ENCODE data around the gene POT1.
A peak's percentile ranks its signal among the peaks of the same experiment; 100 is the strongest.

POT1 gene

DNA sequence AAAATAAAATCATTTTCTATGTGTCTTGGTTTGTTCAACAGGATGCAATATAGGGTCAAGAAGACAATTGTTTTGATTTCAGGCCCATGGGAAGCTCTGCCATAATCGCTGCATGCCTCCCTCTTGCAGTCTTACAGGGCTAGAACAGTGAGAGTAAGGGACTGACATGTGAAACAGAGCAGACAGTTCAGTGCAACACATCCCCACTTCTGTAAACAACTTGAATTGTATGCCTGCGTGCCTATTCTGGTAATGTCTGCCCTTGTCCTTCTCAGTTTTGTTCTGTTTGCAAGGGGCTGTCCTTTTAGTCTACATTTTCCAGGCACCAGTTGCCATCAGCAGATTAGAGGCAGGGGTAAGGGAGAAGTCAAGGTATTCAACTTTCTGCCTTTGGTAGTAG lies 129.2 kb downstream of the POT1 start:
- DNase-seq = no peak

DNA sequence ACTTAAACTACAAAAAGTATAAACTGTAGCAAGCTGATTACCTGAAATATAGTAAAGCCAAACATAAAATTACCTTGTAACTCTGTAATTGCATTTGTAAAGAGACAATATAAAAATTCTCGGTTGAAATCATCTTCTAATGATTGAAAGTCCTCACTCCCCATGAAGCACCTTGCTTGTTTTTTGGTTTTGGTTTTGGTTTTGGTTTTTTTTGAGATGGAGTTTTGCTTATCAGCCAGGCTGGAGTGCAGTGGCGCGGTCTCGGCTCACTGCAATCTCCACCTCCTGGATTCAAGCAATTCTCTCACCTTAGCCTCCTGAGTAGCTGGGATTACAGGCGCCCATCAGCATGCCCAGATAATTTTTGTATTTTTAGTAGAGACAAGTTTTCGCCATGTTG lies 130.2 kb downstream of the POT1 start:
- DNase-seq = no peak

DNA sequence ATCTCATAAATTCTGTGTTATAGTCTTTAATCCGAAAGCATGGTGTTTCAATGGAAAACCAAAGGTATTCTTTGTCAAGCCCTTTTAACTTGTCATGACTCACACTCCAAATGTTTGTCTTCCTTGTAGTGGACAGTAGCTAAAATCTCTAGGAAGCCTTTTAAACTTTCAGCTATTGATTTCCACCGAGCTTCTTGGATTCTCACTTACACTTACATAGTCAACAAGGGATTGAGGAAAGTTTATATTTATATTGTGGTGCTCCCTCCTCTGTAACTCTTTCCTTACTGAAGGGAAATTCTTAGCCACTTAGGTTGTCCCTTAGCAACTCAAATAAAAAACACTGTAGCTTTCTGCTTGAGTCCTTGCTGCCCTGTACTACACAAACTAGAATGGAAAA lies 132.9 kb downstream of the POT1 start:
- no peak for DNase-seq

DNA sequence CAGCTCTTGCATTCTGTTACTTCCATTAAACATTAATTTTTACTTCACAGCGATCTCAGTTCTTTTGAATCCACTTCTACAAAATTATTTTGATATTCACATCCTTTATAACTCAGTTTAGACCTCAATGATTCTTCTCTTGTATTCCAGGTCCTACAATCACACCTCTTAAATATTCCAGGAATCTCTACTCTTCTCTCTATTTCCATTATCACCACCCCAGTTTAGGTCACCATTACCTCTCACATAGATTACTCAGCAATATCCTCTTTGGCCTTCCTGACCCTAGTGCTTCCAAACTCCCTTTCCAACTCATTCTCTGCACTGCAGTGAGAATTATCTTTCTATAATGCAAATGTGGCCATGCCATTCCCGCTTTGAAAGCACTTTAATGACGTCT lies 136.9 kb downstream of the POT1 start:
- no peak for DNase-seq

DNA sequence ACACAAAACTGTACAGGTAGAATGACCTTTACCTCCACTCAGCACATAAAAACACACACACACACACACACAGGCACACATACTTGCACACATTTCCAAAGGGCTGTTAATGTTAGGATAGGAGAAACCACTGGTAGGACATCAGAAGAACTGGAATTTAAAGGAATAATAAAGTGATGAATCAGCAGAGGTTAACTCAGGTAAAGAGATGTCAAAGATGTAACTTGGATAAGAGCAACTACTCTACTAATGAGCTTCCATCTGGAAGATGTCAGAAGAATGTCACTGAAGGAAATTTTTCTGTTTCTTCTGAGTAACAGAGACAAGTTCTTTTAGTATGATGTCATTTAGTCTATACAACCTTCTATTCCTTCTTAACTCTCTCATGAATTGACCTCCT lies 137.6 kb downstream of the POT1 start:
- DNase-seq = no peak

DNA sequence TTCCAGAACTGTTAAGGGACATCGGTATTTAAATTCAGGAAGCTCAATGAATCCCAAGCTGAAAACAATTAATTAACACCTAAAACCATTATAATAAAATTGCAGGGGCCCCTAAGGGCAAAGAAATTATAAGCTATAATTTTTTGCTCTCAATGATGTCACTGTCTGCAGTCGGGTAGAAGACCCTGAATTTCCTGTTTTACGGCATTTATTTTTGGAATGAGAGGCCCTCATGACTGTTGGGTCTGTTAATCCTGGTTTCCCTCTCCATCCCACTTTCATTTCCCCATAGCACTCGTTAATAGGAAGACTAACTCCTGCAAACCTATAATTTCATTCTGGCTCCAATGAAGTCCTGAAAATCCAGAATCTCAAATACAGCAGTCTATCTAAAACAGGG lies 138.2 kb downstream of the POT1 start:
- no peak for DNase-seq

DNA sequence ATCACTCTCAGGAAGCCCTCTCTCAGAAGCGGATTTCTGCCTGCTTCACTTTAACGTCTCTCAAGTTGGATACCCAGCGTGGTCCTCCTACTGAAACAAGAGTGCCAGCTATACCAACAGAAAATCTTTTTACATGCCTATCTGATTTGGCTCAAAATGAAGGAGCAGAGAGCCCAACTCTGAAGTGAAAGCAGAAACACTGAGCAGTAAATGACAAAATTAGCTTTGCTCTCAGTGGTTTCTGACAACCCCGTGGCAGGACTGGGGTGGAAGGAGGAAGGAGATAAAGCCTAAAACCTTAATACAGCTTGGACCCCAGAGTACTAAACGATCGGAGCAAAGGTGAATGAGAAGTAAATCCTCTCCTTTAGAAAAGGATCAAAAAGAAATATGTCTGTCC lies 139.0 kb downstream of the POT1 start:
- no peak for DNase-seq

DNA sequence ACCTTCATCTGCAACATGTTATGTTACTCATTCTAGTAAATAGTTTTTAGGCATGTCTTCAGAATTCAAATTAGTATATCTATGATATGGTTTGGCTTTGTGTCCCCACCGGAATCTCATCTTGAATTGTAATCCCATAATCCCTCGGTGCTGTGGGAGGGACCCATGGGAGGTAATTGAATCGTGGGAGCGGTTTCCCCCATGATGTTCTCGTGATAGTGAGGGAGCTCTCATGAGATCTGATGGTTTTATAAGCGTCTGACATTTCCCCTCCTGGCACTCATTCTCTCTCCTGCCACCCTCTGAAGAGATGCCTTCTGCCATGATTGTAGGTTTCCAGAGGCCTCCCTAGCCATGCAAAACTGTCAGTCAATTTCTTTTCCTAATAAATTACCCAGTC lies 143.6 kb downstream of the POT1 start:
- no peak for DNase-seq

DNA sequence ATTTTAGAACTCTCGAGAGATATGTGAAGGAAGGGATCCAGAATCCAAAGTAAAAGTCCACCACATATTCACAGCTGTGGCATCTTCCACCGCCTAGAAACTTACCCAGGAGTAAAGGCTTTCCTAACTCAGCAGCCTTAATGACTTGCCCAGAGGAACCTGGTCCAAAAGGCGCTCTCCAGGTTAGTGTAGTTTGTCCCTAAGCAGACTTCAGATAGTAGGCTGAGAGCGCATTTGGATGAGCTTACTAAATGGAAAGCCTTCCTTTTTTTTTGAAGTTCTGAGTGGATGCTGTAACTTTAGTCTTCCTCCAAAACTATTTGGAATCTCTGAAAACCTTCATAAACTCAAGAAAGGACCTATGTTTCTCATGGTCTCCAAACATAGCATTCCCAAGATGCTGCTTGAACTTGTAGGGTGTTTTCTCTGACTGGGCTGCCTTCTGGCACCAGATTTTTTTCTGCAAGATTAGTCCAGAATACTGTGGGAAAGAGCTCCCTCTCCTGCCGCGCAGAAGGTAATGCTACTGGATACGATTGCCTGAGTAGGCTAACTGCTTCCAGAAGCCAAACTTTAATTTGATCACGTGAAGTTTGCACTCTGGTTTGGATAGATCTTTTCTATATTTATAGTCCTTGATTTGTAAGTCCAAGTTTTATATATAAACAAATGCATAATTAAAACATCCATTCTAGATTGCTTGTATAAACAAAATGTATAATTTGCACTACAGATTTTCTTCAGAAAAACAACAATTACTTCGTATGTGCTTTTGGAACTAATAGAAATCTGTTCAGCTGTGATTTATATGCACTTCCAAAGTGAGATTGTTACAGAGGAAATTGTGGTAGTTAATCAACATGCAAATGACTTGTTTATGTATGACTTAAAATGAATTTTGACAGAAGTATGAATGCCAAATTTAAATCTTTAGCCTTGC lies 144.5 kb downstream of the POT1 start:
- peak; percentile 54 to 57 for DNase-seq

DNA sequence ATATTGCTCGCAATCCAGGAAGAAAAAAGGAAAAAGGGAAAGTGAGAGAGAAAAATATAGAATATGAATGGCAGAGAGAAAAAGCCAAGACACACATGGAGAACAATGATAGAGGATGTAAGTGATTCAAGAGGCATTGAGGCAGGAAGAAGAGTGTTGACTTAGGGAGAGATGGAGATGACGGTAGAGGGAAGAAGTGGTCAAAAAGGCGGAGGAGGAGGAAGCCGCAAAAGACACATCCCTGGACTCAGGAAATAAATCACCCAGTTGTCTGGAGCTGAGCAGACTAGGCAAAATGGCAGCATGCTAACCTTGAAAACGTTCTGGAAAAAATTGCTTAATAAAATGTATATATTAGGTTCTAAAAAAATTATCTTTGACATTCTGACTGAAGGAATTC lies 146.4 kb downstream of the POT1 start:
- DNase-seq = no peak

DNA sequence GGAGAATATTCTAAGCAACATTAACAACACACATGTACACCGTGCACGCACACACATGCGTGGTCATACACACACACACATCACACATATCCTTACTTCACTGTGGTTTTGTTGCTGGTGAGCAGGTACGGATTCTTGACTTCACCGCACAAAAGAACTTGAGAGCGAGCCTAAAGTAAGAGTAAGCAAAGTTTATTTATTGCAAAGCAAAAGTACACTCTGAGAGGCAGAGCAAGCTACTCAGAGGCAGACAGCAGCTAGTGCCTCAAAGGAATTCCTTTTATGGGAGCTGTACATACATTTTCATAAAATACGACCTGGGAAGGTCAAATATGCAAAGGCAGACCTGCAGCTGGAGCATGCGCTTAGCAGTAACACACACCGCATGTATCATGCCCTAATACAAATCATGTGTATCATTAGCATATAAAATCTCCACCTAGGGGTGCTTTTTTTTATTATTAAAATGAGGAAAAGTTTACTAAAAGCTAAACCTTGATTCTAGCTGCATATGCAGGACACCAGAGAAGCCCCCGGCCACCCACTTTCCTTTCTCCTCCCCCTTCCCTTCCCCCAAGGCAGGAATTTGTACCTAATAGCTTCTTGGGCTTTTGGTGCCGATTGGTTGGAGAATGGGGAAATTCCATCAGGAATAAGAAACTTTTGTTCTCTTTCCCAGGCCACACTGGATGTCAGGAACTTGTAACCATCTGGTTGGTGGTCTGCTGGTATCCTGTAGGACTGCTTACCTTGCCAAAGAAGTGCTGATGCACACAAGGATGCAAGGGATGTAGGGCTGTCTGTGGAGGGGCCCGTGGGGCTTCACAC lies 147.5 kb downstream of the POT1 start:
- no peak for DNase-seq

DNA sequence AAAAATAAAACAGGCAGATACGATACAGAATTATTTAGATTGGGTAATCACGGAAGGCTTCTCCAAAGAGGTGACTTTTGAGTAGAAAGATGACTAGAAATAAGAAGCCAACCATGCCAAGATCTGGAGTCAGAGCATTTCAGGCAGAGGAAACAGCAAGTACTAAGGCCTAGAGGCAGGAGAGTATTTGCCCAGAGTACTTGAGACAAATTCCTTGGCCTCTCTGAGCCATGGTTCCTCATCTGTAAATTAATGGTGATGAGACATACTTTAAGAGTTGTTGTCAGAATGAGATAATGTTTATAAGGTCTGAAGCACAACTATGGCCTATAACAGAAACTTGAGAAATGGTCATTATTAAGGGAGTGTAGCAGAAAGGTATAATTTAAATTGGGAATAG lies 148.2 kb downstream of the POT1 start:
- no peak for DNase-seq

DNA sequence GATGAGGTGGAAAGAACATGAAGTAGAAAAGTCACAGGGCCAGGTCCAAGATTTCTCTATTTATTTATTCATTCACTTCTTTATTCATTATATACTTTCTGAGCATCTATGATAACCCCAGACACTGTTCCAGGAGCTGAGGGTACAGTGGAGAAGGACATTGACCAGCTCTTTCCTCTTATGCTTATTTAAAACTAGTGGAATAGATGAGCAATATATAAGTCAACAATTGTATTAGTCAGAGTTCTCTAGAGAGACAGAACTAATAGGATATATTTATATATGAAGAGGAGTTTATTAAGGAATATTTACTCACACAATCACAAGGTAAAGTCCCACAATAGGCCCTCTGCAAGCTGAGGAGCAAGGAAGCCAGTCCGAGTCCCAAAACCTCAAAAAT lies 149.0 kb downstream of the POT1 start:
- DNase-seq = no peak

DNA sequence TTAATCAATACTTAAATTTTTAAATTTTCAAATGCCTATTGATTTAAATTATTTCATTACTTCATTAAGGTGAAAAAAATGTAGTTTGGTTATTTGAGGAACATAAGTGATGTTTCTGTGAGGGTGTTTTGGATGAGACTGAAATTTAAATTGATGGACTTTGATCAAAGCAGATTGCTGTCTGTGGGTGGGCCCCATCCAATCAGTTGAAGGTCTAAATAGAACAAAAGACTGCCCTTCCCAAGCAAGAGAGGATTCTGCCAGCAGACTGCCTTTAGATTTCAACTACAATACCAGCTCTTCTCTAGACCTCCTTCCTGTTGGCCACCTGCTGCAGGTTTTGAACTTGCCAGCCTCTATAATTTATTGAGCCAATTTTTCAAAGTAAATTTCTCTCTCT lies 149.6 kb downstream of the POT1 start:
- DNase-seq = no peak

DNA sequence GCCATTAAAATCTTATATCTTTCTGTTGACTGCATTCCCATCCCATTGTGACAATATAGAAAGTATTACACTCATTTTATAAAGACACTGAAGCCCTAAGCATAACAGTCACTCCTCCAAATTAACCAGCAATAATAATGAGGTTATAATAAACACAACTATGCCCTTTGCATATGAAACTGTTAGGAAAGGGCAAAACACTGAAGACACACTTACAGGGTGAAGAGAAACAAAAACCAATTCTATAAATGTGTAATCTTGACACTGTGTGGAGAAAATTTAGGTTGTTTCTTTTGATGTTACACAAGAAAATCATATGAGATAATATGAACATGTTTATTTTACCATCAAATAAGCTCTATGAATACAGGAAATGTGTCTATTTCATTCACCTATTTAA lies 150.0 kb downstream of the POT1 start:
- DNase-seq = no peak

DNA sequence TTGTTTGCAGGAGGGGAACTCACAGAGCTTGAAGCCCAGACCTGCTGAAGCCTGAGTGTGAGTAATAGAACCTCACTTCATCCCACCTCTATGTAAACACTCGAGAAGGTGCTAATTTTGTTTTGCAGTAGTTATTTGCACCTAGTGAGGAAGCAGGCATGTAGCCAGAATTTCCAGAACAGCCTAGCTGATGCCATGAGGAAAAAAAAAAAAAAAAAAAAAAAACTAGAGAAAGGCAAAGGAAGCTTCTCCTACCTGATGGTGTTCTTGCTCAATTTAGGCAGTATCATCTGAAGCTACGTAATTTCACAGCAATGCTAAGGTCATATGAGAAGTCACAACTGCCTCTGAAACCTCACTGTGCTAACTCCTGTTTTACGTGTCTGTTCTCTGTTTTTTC lies 150.4 kb downstream of the POT1 start:
- peak; percentile 59 to 90 for DNase-seq

DNA sequence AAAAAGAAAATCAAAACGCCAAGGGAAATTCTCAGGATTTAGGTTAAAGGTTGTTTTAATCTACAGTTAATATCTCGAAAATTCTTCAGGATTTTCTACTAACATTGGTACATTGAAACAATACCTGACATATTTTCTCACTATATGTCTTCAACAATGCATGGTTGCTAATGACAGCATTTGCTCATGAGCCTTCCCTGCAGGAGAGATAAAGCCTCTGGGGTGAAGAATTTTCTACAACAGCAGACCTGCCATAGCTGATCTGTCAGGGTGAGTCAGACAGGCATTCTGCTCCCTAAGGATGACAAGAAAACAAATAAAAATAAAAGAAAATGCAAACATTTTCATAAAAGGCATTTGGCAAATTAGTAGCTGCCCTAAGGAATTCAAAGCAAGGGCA lies 152.4 kb downstream of the POT1 start:
- no peak for DNase-seq

DNA sequence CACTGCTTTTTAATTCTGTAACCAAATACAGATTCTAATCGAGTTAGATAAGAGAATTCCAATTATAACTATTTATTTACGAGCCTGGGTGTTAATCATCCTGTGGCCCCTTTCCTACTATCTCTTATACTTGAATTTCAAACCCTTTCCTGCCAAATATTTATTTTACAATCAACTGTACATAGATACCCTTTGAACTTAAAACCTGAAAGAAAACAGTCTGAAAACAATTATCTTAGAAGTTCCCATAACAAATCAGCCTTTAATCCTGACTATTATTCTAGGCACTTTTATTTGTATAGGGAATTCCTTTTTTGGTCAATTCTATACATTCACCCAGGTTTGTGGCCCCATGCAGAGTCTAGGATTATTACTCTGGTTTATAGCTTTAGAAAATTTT lies 153.5 kb downstream of the POT1 start:
- no peak for DNase-seq

DNA sequence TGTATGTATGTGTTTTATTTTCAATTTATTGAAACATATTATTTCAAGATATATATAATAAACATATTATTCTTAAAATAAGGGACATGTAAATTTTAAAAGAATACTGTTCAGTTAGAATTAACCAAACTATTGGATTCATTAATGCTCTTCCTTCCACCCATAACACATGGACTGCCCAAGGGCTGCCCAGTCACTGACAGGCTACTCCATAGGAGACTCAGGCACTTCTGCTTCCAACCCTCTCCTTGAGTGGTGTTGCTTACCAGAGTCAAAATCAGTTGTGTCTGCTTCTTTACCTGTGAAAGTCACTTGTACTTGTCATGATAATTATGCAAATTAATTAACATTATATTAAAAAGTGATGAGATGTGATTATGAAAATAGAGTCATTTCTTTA lies 154.2 kb downstream of the POT1 start:
- no peak for DNase-seq

DNA sequence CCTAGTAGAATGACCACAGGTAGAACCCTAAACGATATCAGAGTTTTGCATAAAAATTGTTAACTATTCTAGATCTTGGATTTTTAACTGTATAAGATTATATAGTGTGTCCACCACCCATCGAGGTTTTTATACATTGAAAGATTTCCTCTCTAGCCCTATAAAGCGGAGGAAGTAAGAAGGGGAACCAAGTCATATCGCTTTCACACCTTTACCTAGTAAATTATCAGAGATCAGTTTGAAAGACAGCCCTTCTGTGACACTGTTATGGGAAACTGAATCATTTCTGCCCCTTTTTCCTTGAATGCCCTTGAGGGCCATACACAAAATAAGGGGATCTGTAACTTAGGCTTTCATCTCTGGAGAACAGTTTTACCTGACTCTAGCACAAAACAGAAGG lies 155.7 kb downstream of the POT1 start:
- no peak for DNase-seq

DNA sequence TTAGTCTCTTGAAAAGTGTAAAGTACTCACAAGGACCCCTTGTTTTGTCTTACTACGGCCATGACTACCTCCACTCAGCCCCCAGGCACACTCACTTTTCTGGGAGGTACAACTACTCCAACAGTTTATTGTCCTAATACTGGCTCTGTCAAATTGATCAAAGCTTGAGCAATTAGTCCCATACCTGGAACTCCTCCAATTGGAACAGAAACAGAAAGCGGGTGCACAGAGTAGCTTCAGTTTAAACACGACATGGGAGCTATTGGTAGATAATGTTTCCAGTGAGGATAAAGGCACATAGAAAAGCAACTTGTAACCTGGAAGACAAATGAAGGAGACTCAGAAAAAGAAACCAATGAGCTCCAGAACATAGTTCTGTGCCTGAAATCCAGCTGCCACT lies 156.3 kb downstream of the POT1 start:
- no peak for DNase-seq

Measured in NCI-H2081 (cell line).